ENCODE data around the gene TMPO.
"Not testable (repeated sequence)": the region's sequence is repeated elsewhere in the genome, so short reads cannot be mapped to it uniquely, and the experiment has no call there.

TMPO gene

GRCh38 chr12:98578821-98579220, 63.4 kb downstream of the TMPO start:
- no peak for DNase-seq (ENCODE audit: low read depth)

GRCh38 chr12:98579347-98579746, 64.0 kb downstream of the TMPO start:
- DNase-seq (ENCODE audit: low read depth) = no peak

- DNase-seq (ENCODE audit: low read depth) = no peak
These were observed 64.4 kb downstream of the TMPO start for GRCh38 chr12:98579835-98580234.

- no peak for DNase-seq (ENCODE audit: low read depth)
These were observed 65.3 kb downstream of the TMPO start for GRCh38 chr12:98580695-98581094.

- no peak for DNase-seq (ENCODE audit: low read depth)
These were observed 65.7 kb downstream of the TMPO start for GRCh38 chr12:98581101-98581500.

- no peak for DNase-seq (ENCODE audit: low read depth)
These were observed 66.7 kb downstream of the TMPO start for GRCh38 chr12:98582093-98582492.

GRCh38 chr12:98587084-98587483, 71.7 kb downstream of the TMPO start:
- no peak for DNase-seq (ENCODE audit: low read depth)

- no peak for DNase-seq (ENCODE audit: low read depth)
These were observed 75.8 kb downstream of the TMPO start for GRCh38 chr12:98591209-98591608.

GRCh38 chr12:98592825-98593322, 77.5 kb downstream of the TMPO start:
- DNase-seq (ENCODE audit: low read depth) = no peak

GRCh38 chr12:98593351-98594049, 78.1 kb downstream of the TMPO start, which contains the start of gene SLC25A3:
TSS of gene SLC25A3 (plus strand) at chr12:98593686. CDS start at chr12:98593979, 293 bp downstream.
- peak; percentile 88 for DNase-seq (ENCODE audit: low read depth)

GRCh38 chr12:98594050-98594835, 78.9 kb downstream of the TMPO start:
- no peak for DNase-seq (ENCODE audit: low read depth)

- no peak for DNase-seq (ENCODE audit: low read depth)
These were observed 80.0 kb downstream of the TMPO start for GRCh38 chr12:98595243-98595988.

GRCh38 chr12:98597313-98597712, 81.9 kb downstream of the TMPO start:
- not testable (repeated sequence) for DNase-seq (ENCODE audit: low read depth)
